ENCODE measurements around the gene DMD.
A peak's percentile ranks its signal among the peaks of the same experiment; 100 is the strongest.

Gene DMD

GRCh38 chrX:31117266-31117665, 2094.1 kb downstream of the DMD start:
- DNase-seq (ENCODE audit: insufficient read length, low spot score) (no peak), FAIRE-seq (no peak)

DNA sequence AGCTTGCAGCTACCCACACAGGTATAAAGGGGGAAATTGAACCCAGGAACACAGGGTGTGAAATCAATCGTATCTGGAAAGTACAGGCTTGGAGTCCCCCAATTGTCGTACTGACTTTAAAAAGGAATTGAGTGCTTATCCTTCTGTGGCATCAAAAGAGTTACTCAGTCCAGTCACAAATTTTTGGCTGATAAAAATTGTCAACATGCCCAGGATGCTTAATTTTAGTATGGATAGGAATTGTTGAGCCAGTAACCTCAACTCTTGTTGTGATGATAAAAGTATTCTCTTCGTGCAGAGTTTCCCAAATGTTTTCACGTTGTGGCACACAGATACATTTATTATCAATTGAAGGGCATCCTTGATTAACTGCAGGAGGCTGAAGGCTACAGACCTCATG, 2096.0 kb downstream of the DMD start:
- DNase-seq (ENCODE audit: insufficient read length, low spot score) (no peak), FAIRE-seq (no peak)

DNA sequence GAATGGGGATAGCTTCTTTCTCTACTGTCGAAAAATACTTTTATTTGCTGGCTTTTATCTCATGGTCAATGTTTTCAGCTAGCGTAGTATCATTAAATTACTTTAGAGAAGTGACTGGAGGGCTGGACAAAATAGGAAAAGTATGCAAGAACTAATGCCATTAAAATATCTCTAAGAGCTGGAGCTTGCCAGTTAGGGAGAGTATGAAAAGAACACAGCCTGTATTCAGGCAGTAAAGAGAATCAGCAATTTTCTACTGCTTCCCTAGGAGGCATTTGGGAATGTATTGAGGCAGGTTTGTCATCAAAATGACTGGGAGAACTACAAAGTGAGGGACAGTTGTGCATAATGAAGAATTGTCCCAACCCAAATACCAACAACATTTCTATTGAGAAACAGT, 2096.5 kb downstream of the DMD start:
- DNase-seq (ENCODE audit: insufficient read length, low spot score) (no peak), FAIRE-seq (peak; percentile 31)

DNA sequence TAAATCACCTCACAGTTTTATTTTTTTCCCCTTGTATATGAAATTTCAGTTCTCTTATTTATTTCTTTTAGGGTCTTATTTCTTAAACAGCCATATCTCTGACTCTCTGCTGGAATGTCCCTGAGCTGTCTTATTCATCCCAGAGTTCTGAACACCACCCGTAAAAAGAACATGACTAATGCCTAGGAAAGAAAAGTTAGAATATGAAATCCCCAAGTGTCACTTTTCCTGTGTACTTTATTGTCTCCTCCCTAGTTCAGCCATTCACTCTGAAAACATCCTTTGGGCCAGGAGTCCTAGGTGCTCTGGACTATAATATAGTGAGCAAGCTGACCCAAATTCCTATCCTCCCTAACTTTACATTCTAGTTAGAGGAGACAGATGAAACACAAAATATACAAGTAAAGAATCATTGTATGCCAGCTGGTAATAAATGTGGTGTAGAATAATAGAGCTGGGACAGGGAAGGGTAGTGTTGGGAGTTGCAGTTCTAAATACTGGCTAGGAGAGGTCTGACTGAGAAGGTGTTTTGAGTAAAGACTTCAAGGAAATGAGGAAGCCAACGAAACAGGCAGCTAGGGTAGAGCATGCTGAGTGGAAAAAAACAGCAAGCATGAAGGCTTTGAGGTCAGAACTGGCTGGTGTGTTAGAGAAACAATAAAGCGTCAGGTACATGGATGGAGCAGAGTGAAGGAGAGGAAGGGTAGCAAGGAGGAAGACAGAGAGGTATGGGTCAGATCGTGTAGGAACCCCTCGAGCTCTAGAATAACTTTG, 2098.9 kb downstream of the DMD start:
- DNase-seq (ENCODE audit: insufficient read length, low spot score) (no peak), FAIRE-seq (no peak)

DNA sequence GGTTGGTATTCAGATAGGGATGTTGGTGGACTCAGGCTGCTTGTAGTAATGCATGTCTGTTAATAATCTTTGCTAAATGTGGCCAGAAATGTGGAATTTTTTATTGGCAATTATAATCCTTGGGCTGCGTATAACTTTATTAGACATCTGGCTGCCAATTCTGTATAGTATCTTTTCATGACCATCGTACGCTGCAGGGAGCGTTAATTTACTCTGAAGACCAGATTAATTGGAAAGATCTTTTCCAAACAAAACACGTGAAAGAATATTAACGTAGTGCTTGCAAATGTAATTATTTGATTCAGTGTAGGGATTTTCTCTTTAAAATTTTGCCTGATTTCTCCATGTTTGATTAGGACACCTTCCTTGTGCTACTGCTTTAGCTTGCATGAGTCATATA, 2100.7 kb downstream of the DMD start:
- no peak for FAIRE-seq
- no peak for DNase-seq (ENCODE audit: insufficient read length, low spot score)

GRCh38 chrX:31099536-31100090, 2111.7 kb downstream of the DMD start:
- no peak for FAIRE-seq

DNA sequence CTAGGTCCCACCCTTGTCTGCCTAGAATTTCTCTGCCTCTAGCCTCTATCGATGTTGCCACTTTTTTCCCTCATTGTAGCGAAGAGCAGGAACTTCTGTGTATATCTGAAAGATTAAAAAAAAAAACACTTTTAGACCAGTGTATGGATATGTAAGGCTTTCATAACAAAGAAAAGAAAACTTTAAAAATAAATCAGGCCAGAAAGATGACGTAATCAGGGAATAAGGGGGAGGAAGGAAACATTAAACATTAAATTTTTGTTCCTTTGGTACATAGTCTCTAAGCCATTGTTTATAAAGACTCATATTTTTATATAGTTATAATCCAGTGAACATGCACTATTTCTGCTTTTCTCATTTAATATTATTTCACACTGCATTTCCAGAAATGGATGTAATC, 2113.3 kb downstream of the DMD start:
- FAIRE-seq (no peak), DNase-seq (ENCODE audit: insufficient read length, low spot score) (no peak)

More at GRCh38 chrX:31099536-31100090, 2111.7 kb downstream of the DMD start:
- DNase-seq (ENCODE audit: insufficient read length, low spot score), result no peak

DNA sequence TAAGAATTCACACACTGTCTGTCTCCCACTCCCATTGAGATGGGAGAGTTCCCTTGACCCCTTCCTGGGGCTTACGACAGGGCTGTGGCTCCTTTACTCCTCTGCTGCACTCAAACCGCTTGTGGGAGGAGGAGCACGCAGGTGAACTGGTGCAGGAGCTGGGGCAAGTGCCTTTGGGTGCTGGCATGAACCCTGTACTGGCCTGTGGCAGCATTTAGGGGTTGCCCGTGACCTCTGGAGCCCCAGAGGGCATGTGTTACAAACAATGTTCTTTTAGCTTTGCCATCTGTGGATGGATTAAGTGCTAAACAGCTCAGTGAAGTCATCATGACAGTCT, 2117.7 kb downstream of the DMD start:
- FAIRE-seq (no peak), DNase-seq (ENCODE audit: insufficient read length, low spot score) (no peak)

DNA sequence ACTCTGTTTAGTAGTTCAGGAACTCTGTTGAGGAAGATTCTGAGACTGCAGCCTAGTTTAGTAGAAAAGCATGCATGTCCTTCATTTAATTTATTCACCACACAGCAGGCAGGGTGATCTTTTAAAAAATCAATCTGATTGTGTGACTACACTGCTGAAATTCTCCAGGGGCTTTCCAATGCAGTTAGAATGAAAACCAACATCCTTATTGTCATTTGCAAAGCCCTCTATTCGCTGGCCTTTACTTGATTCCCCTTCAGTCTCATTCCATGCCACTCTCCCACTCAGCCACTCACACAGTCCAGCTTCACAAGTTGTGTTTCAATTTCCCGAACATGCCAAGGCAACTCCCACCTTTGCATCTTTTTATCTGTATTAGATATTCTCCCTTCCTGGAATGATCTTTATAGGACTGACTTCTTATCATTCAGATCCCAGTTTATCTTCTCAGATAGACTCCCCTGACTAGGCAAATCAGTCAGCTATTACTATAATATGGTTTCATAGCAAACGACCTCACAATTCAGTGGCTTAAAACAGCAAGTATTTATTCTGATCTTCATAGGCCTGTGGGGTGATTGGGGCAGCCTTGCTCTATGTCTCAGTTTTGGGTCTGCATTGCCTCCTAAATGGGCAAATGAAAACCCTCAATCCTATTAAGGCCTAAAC, 2118.2 kb downstream of the DMD start:
- no peak for FAIRE-seq
- no peak for DNase-seq (ENCODE audit: insufficient read length, low spot score)

- no peak for FAIRE-seq
- no peak for DNase-seq (ENCODE audit: insufficient read length, low spot score)
These were observed 2118.9 kb downstream of the DMD start for GRCh38 chrX:31092476-31092875.

GRCh38 chrX:31091819-31092218, 2119.5 kb downstream of the DMD start:
- DNase-seq (ENCODE audit: insufficient read length, low spot score) (no peak), FAIRE-seq (no peak)

- FAIRE-seq, result no peak
- no peak for DNase-seq (ENCODE audit: insufficient read length, low spot score)
These were observed 2136.8 kb downstream of the DMD start for GRCh38 chrX:31074522-31074921.

DNA sequence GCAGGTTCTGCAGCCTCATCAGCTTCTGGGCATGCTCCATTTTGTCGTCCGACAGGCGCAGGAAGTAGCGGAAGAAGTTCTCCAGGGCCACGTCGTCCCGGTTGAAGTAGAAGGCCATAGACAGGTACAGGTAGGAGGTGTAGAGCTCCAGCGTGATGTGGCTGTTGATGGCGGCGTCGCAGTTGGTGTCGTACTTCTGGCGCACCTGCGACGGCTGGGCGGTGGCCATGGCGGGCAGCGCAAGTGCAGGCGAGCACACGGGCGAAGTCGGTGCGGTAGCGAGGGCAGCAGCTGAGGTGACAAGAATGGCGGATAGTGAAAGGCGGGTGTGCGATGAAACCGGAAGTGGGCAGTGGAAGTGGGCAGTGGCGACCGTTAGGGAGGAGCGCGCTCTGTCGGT, 2139.6 kb downstream of the DMD start, which contains the start of gene FTHL17:
FTHL17 (minus strand) TSS at position 317 of the 400 bp plus-strand sequence; CDS start at position 229, 88 bp downstream.
- no peak for DNase-seq (ENCODE audit: insufficient read length, low spot score)

DNA sequence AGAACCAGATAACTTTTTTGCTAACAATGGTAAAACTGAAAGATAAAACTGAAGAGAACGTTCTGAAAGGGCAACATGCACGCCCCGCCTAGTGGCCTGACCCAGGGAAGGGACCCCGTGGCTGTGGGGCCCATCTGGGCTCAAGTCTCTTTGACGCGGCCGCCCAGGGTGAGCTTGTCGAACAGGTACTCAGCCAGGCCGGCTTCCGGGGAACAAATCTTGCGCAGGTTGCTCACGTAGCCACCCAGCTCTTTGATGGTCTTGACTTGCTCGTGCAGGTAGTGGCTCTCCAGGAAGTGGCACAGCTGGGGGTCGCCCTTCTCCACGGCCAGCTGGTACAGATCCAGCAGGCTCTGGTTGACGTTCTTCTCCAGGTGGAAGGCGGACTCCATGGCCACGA, 2140.1 kb downstream of the DMD start:
- FAIRE-seq (no peak), DNase-seq (ENCODE audit: insufficient read length, low spot score) (no peak)

More for the DNA sequence above, 2139.6 kb downstream of the DMD start, which contains the start of gene FTHL17:
- FAIRE-seq, result peak; percentile 60

DNA sequence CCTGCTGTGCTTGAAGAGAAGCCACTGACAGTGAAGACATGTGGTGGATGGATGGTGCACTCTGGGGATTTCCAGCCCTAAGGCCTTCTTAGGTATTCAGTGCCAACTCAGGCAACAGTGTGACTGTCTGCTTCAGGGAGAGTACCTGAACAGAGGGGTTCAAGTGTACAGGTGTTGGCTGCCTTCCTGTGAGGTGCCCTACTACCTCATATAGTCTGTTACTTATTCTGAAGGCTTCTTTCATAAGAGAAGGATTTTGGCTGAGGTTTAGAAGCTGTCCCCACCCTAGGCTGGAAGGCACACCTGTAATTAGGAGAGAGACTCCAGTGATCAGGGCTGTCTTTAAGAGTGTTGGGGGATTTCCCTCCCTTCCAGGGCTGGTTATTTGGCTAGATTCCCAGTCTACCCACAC, 2141.3 kb downstream of the DMD start:
- DNase-seq (ENCODE audit: insufficient read length, low spot score) (no peak), FAIRE-seq (peak; percentile 20)

All from HTR-8/SVneo (cell line).